Measurements from ENCODE around the gene COP1. TPM values are rescaled to one million over a fixed set of nuclear protein-coding genes. Genes with fewer than 3 reads are reported as not detected.
A peak's percentile ranks its signal among the peaks of the same experiment; 100 is the strongest.

The COP1 gene
- polyA plus RNA-seq, 2 of the 4 experiments (the other 2 are of a cell fraction), result 21.9 to 42.0 TPM

GRCh38 chr1:175976865-175977642, 230.0 kb downstream of the COP1 start:
- 31% methylated on average over 1 of the region's 1 CpG for WGBS (ENCODE audit: missing lambda C conversion rate)
- ChIA-PET CTCF (no interaction called here), POLR2A (no interaction called here)
- no peak overlapping the region for H3K4me3 ChIP-seq
- TF ChIP-seq BCL3 (IDR thresholded peaks at IDR 0.05), result no peak
- TF ChIP-seq FOSL2 (IDR thresholded peaks at IDR 0.05), result peak; percentile 50; the same call in 1 of the 2 replicates
- TF ChIP-seq FOSL2 (CRISPR knock-in tag; IDR thresholded peaks at IDR 0.05), result peak; percentile 34; the same call in 1 of the 2 replicates
- TF ChIP-seq JUNB (IDR thresholded peaks at IDR 0.05), result peak; percentile 69
- no peak for FAIRE-seq
- peaks cover 14% of the 10 kb centered on the region; the same call in 1 of the 3 replicates for H3K9me3 ChIP-seq
- peak overlapping the region; percentile 76 for H3K4me2 ChIP-seq
- H3K4me1 ChIP-seq, result peaks cover 36% of the 10 kb centered on the region
- peak overlapping the region in 1 of 2 experiments; percentile 41; a peak in 1 of 6 replicates for H3K27ac ChIP-seq
- DNase-seq (ENCODE audit: low read depth in 1 of 2, low spot score in 1 of 2), result no peak
- ATAC-seq, result 0 out of 6 replicates have a peak, but pooled peaks of 1 of the 2 experiments have one; percentile 40

GRCh38 chr1:175969231-175969630, 237.9 kb downstream of the COP1 start:
- Histone ChIP-seq H3K27ac (no peak overlapping the region), H3K4me2 (no peak overlapping the region), H3K4me1 (no peaks in the 10 kb centered on the region), H3K4me3 (no peak overlapping the region), H3K9me3 (no peaks in the 10 kb centered on the region)
- ATAC-seq (no peak), FAIRE-seq (no peak), DNase-seq (ENCODE audit: low read depth in 1 of 2, low spot score in 1 of 2) (no peak)
- POLR2A ChIA-PET, result no interaction called here
- TF ChIP-seq MAZ (IDR thresholded peaks at IDR 0.05; ENCODE audit: borderline replicate concordance, low read depth, low read length), result no peak
- no peak for TF ChIP-seq PBX3 (IDR thresholded peaks at IDR 0.05)
- TF ChIP-seq FOSL2 (IDR thresholded peaks at IDR 0.05), result no peak
- TF ChIP-seq FOSL2 (CRISPR knock-in tag; IDR thresholded peaks at IDR 0.05), result no peak
- TF ChIP-seq NPAS2 (CRISPR knock-in tag; IDR thresholded peaks at IDR 0.05; ENCODE audit: borderline replicate concordance), result no peak
- no peak for TF ChIP-seq ATOH8 (CRISPR knock-in tag; IDR thresholded peaks at IDR 0.05; ENCODE audit: low read depth)
- CTCF ChIA-PET, result no interaction called here

- TF ChIP-seq CTCF (IDR thresholded peaks at IDR 0.05), result no peak
- ChIA-PET CTCF (no interaction called here), POLR2A (no interaction called here)
- no peak for FAIRE-seq
- no peaks in the 10 kb centered on the region for H3K4me1 ChIP-seq
- no peaks in the 10 kb centered on the region for H3K9me3 ChIP-seq
- WGBS (ENCODE audit: missing lambda C conversion rate), result 88% methylated on average over 3 of the region's 3 CpGs
- no peak overlapping the region for H3K4me3 ChIP-seq
- ATAC-seq, result no peak
- no peak overlapping the region for H3K27ac ChIP-seq
- H3K4me2 ChIP-seq, result no peak overlapping the region
- no peak for DNase-seq (ENCODE audit: low read depth in 1 of 2, low spot score in 1 of 2)
Measured at GRCh38 chr1:175968486-175969172, 238.5 kb downstream of the COP1 start.

GRCh38 chr1:175963740-175964139, 243.3 kb downstream of the COP1 start:
- CTCF ChIA-PET, result interaction anchor here (0.9 kb wide), 1 partner anchor 49 kb away, joined by 3 read pairs; no protein-coding TSS in a partner anchor
- ATAC-seq (no peak), FAIRE-seq (peak; percentile 36), DNase-seq (ENCODE audit: low read depth in 1 of 2, low spot score in 1 of 2) (no peak)
- no peak overlapping the region for H3K4me3 ChIP-seq
- 88% methylated on average over 2 of the region's 2 CpGs for WGBS (ENCODE audit: missing lambda C conversion rate)
- POLR2A ChIA-PET, result no interaction called here
- no peaks in the 10 kb centered on the region for H3K9me3 ChIP-seq
- no peak overlapping the region for H3K4me2 ChIP-seq
- no peak overlapping the region for H3K27ac ChIP-seq
- H3K4me1 ChIP-seq, result no peaks in the 10 kb centered on the region
- no peak for TF ChIP-seq EHF (CRISPR knock-in tag; IDR thresholded peaks at IDR 0.05)
- no peak for TF ChIP-seq FOSL2 (IDR thresholded peaks at IDR 0.05)
- TF ChIP-seq FOSL2 (CRISPR knock-in tag; IDR thresholded peaks at IDR 0.05), result no peak
- TF ChIP-seq NR3C1 (IDR thresholded peaks at IDR 0.05), result no peak
- no peak for TF ChIP-seq KDM5A (IDR thresholded peaks at IDR 0.05)
- TF ChIP-seq FOXS1 (CRISPR knock-in tag; IDR thresholded peaks at IDR 0.05), result no peak
- TF ChIP-seq HEYL (CRISPR knock-in tag; IDR thresholded peaks at IDR 0.05), result no peak
- no peak for TF ChIP-seq TP53 (CRISPR knock-in tag; IDR thresholded peaks at IDR 0.05)
- no peak for TF ChIP-seq MAZ (IDR thresholded peaks at IDR 0.05; ENCODE audit: borderline replicate concordance, low read depth, low read length)
- no peak for TF ChIP-seq NPAS2 (CRISPR knock-in tag; IDR thresholded peaks at IDR 0.05; ENCODE audit: borderline replicate concordance)
- TF ChIP-seq RNF2 (IDR thresholded peaks at IDR 0.05; ENCODE audit: borderline replicate concordance, low read depth), result no peak
- no peak for TF ChIP-seq ESRRA (IDR thresholded peaks at IDR 0.05; ENCODE audit: borderline replicate concordance, low read length)
- TF ChIP-seq GATA3 (IDR thresholded peaks at IDR 0.05; ENCODE audit: borderline replicate concordance), result no peak
- no peak for TF ChIP-seq E2F6 (IDR thresholded peaks at IDR 0.05; ENCODE audit: borderline replicate concordance, low read depth)

All from A549 (cell line).